Naive B cell (primary cell): Measurements from ENCODE around the gene OPCML. TPM values are rescaled to one million over a fixed set of nuclear protein-coding genes. Genes with fewer than 3 reads are reported as not detected.

Experiments
- ATAC-seq, 2 donors: fragments of 150-1000 bp; cut with Tn5 transposase; 2 replicates each; pipeline ENCODE4 v1.10.0; 2021; ENCODE audit warnings: low read depth in 2 of 2, mild to moderate bottlenecking in 2 of 2, moderate library complexity in 2 of 2
- DNase-seq: peaks from one replicate; pipeline ENCODE4 v3.0.0; 2022
- H3K27ac Mint-ChIP-seq, 6 donors: one replicate each; pipeline ENCODE4 v1.8.0; 2020 to 2022; ENCODE audit warnings: mild to moderate bottlenecking in 6 of 6, mixed read lengths in 6 of 6, moderate library complexity in 5 of 6, inconsistent platforms in 2 of 6
- H3K27me3 Mint-ChIP-seq, 3 donors: one replicate each; pipeline ENCODE4 v1.8.0; 2021 to 2022; ENCODE audit warnings: mixed read lengths in 3 of 3, mild to moderate bottlenecking in 1 of 3
- H3K36me3 Mint-ChIP-seq, 2 donors: one replicate each; pipeline ENCODE4 v1.8.0; 2020 to 2022; ENCODE audit warnings: mixed read lengths in 2 of 2, inconsistent platforms in 1 of 2, mild to moderate bottlenecking in 1 of 2
- H3K4me1 Mint-ChIP-seq, 3 donors: one replicate each; pipeline ENCODE4 v1.8.0; 2020 to 2022; ENCODE audit warnings: mixed read lengths in 3 of 3, inconsistent platforms in 1 of 3, mild to moderate bottlenecking in 1 of 3, moderate library complexity in 1 of 3
- H3K4me3 Mint-ChIP-seq, 8 donors: one replicate each; pipeline ENCODE4 v1.8.0; 2020 to 2022; ENCODE audit warnings: mild to moderate bottlenecking in 8 of 8, mixed read lengths in 8 of 8, moderate library complexity in 8 of 8, inconsistent platforms in 2 of 8
- H3K9me3 Mint-ChIP-seq, 7 donors: one replicate each; pipeline ENCODE4 v1.8.0; 2020 to 2022; ENCODE audit warnings: mixed read lengths in 7 of 7, mild to moderate bottlenecking in 5 of 7, inconsistent platforms in 2 of 7, moderate library complexity in 1 of 7
- polyA plus RNA-seq, 6 donors: library from polyadenylated mRNA; unstranded; fragments of 300-500 nt; fragmentation: Illumina TruSeq; gene quantifications; one replicate each; pipeline ENCODE4 v1.2.3, GENCODE V29; 2021; ENCODE audit warnings: low read depth in 6 of 6

OPCML gene
- polyA plus RNA-seq, 6 donors from 2014 or later = not detected

DNA sequence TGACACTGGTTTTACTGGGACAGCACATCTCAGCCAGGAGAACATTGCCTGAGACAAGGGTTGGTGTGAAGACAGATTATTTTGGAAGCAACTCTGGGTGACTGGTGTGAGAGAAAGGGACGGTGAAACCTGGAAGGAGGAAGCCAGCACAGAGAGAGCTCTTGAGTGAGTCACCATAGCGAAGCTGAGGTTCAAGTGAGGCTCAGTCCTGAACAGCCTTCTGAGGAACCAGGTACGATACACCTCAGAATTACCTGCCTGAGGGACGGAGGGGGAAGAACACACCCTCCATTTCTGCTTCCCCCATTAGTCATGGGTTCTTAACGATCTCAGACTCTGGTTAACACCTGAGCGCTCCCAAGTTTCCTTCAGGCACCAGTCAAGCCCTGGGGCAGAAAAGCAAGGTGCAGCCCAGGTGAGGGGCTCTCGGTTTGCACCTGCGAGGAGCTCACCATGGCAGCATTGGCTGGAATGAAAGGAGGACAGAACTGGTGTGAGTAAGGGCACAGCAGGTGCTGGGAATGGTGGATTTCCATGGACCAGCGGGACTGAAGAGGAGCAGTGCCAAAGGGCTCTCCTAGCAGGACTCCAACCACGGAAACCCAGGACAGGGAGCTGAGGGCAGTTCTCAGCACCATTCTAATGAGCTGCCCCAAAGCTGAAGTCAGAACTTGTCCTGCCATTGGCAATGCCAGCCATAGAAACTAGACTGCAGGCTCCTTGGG is 459.3 kb downstream of the OPCML start:
- Mint-ChIP-seq H3K27me3 (peaks cover 4 to 17% (median 8%) of the 10 kb centered on the region in 3 donors), H3K4me3 (no peak overlapping the region), H3K27ac (peak overlapping the region in 1 of 6 donors; percentile 28), H3K36me3 (no peaks in the 10 kb centered on the region), H3K4me1 (no peaks in the 10 kb centered on the region), H3K9me3 (peaks cover 0 to 4% (median 0%) of the 10 kb centered on the region in 7 donors)
- DNase-seq = no peak
- no peak for ATAC-seq

DNA sequence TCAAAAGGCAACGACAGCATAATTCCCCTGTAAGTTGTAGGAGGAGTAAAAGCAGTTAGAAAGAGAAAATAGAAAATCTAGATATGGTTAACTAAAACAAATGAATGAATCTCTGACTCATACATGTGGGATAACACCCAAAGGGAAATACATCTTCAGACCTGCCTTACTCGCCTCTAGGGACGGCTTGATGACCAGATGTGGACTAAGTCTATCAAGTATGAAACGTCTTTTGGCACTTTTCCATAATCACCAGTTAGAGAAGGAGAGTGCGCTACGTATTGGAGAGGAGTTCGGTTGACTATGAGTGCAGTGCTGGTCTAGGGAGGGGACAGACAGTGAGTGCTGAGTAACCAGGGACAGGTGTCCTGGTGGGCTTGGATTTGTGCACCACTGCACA is 459.9 kb downstream of the OPCML start:
- ATAC-seq (no peak), DNase-seq (no peak)
- Mint-ChIP-seq H3K36me3 (no peaks in the 10 kb centered on the region), H3K27me3 (peaks cover 0 to 15% (median 5%) of the 10 kb centered on the region in 3 donors), H3K4me3 (peak overlapping the region in 1 of 8 donors; percentile 18), H3K27ac (peak overlapping the region in 1 of 6 donors; percentile 28), H3K4me1 (no peaks in the 10 kb centered on the region), H3K9me3 (peaks cover 0 to 4% (median 0%) of the 10 kb centered on the region in 7 donors)

DNA sequence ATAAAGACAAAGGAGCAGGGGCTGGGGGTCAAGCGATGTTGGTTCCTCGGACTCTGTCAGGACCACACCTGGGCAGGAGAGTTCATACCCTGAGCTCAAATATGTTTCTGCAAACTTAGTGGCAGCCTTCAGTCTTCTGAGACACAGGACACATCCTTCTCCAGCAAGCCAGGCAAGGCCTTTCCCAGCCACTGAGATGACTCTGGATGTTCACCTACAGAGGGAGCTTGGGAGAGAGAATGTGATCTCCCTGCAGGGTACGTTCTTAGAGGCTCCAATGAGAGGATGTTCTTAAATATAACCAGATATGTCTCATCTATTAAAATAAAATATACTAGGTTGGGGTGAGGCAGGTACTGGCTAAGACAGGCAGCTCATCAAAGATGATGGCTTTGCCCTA is 461.5 kb downstream of the OPCML start:
- H3K4me3 Mint-ChIP-seq = no peak overlapping the region
- H3K9me3 Mint-ChIP-seq = peaks cover 0 to 4% (median 0%) of the 10 kb centered on the region in 7 donors
- peaks cover 6 to 16% (median 11%) of the 10 kb centered on the region in 3 donors for H3K27me3 Mint-ChIP-seq
- DNase-seq (no peak), ATAC-seq (no peak)
- H3K36me3 Mint-ChIP-seq = no peaks in the 10 kb centered on the region
- H3K4me1 Mint-ChIP-seq = no peaks in the 10 kb centered on the region
- no peak overlapping the region for H3K27ac Mint-ChIP-seq

- Mint-ChIP-seq H3K27ac (no peak overlapping the region), H3K36me3 (no peaks in the 10 kb centered on the region), H3K4me3 (no peak overlapping the region), H3K9me3 (peaks cover 0 to 5% (median 0%) of the 10 kb centered on the region in 7 donors), H3K27me3 (peaks cover 11 to 20% (median 18%) of the 10 kb centered on the region in 3 donors), H3K4me1 (no peaks in the 10 kb centered on the region)
- no peak for ATAC-seq
- no peak for DNase-seq
Measured at GRCh38 chr11:133070021-133070713, 462.1 kb downstream of the OPCML start.

DNA sequence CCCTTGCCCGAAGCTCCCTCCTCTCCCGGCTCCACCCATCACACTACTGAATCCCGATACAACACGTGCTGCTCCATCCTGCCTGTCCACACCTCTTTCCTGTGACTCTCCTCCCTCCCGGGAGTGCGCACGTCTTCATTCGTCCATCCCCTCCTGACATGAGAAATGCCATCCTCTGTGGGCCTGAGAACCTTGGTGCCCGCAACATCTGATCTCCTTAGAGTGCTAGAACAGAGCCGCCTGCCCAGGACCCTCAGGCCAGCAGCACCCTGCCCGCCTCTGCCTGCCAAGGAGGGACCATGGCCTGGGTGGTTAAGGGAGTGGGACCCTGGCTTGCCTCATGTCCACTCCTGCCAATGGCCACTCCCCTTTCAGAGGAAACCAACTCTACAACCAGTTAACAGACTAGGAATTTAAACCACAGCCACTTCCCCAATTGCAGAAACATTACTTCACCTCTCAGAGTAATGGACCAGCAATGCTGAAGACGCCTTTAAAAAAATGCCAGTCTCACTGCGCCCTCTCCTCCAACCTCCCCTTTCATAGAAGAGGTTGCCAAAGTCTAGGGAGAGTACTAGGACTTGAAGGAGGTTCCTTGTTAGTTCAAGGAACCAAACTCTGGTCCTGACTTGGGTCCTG is 466.3 kb downstream of the OPCML start:
- no peak overlapping the region for H3K4me3 Mint-ChIP-seq
- ATAC-seq = no peak
- peaks cover 0 to 7% of the 10 kb centered on the region in 2 donors for H3K36me3 Mint-ChIP-seq
- peak overlapping the region in 1 of 6 donors; percentile 36 for H3K27ac Mint-ChIP-seq
- peaks cover 41 to 44% (median 41%) of the 10 kb centered on the region in 3 donors for H3K27me3 Mint-ChIP-seq
- H3K9me3 Mint-ChIP-seq = peaks cover 0 to 5% (median 4%) of the 10 kb centered on the region in 7 donors
- no peaks in the 10 kb centered on the region for H3K4me1 Mint-ChIP-seq
- no peak for DNase-seq

GRCh38 chr11:133064961-133065360 is 467.3 kb downstream of the OPCML start:
- ATAC-seq (no peak), DNase-seq (no peak)
- Mint-ChIP-seq H3K9me3 (peaks cover 0 to 5% (median 4%) of the 10 kb centered on the region in 7 donors), H3K4me3 (no peak overlapping the region), H3K27me3 (peaks cover 41 to 44% (median 41%) of the 10 kb centered on the region in 3 donors), H3K36me3 (peaks cover 0 to 7% of the 10 kb centered on the region in 2 donors), H3K27ac (no peak overlapping the region), H3K4me1 (no peaks in the 10 kb centered on the region)

GRCh38 chr11:133064152-133064877 is 468.0 kb downstream of the OPCML start:
- Mint-ChIP-seq H3K9me3 (peaks cover 0 to 5% (median 4%) of the 10 kb centered on the region in 7 donors), H3K4me1 (no peaks in the 10 kb centered on the region), H3K27me3 (peaks cover 41 to 44% (median 41%) of the 10 kb centered on the region in 3 donors), H3K36me3 (peaks cover 0 to 7% of the 10 kb centered on the region in 2 donors), H3K27ac (no peak overlapping the region), H3K4me3 (peak overlapping the region in 1 of 8 donors; percentile 25)
- DNase-seq (no peak), ATAC-seq (no peak)

DNA sequence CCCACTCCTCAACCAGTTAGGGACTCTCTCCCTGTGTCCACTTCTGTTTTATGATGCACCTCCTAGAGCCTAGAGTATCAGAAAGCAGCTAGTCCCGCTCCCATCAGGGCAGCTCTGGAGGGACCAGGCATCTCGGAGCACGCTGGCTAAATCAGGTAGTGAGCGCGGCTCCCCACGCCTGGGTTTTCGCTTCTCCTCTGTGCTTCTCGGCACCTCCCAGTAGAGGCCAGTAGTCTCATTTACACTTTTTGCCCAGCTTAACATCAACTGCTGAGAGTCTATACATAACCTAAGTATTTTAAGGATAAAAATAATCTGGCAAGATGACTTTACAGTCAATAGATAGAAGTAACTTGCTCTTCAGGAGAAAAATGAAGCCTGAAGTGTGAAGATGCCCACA is 473.8 kb downstream of the OPCML start:
- ATAC-seq (no peak), DNase-seq (no peak)
- Mint-ChIP-seq H3K9me3 (peaks cover 0 to 6% (median 3%) of the 10 kb centered on the region in 7 donors), H3K27me3 (peaks cover 15 to 21% (median 17%) of the 10 kb centered on the region in 3 donors), H3K27ac (no peak overlapping the region), H3K36me3 (no peaks in the 10 kb centered on the region), H3K4me1 (no peaks in the 10 kb centered on the region), H3K4me3 (no peak overlapping the region)

DNA sequence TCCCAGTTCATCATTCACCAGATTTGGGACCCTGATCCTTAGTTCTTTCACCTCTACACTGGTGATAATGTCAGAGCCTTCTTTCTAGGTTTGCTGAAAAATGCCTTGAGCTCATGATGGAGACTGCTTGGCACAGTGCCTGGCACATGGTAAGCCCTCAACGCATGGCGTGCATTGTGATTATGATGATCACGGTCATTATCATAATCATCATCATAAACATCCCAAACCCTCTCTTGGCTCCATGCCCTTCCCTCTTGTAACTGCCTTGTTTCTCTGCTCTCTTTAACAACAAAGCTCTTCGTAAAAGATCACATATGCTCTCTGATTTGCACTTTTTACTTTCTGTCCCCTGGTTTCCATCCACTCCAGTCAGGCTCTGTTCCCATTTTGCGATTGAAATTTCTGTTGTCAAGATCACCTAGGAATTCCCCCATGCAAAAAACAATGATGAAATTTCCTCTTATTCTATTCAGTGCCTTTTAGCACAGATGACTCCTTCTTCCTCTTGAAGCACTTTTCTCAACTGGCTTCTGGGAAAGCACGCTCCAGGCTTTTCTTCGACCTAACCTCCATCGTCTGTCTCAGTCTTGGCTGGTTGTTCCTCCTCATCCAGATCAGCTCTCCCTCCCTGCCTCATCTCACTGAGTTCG is 479.1 kb downstream of the OPCML start:
- H3K36me3 Mint-ChIP-seq = peaks cover 0 to 4% of the 10 kb centered on the region in 2 donors
- no peak for DNase-seq
- ATAC-seq = no peak
- peaks cover 0 to 6% (median 0%) of the 10 kb centered on the region in 3 donors for H3K27me3 Mint-ChIP-seq
- no peak overlapping the region for H3K4me3 Mint-ChIP-seq
- no peaks in the 10 kb centered on the region for H3K4me1 Mint-ChIP-seq
- no peak overlapping the region for H3K27ac Mint-ChIP-seq
- peaks cover 0 to 17% (median 2%) of the 10 kb centered on the region in 7 donors for H3K9me3 Mint-ChIP-seq

DNA sequence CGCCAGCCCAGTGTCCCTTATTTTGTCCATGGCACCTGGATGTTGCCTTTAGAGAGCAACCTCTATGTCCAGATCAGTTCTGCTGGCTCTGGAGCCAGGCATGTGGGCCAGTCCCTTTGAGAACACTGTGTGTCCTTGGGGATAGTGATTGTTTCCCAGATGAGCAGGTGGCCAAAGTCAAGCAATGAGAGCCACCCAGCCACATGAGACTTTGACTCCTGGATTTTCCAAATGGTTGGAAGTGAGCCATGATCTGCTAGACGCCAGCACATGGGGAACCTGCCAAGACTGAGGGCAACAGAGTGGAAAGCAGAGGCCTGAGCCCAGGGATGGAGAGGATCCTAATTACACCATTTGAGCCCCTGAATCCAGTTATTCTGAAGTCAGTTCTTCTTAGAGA is 479.8 kb downstream of the OPCML start:
- no peak for ATAC-seq
- H3K36me3 Mint-ChIP-seq = peaks cover 0 to 4% of the 10 kb centered on the region in 2 donors
- no peak overlapping the region for H3K27ac Mint-ChIP-seq
- peaks cover 0 to 13% (median 2%) of the 10 kb centered on the region in 7 donors for H3K9me3 Mint-ChIP-seq
- H3K4me3 Mint-ChIP-seq = no peak overlapping the region
- no peak for DNase-seq
- H3K4me1 Mint-ChIP-seq = no peaks in the 10 kb centered on the region
- H3K27me3 Mint-ChIP-seq = no peaks in the 10 kb centered on the region

- no peaks in the 10 kb centered on the region for H3K4me1 Mint-ChIP-seq
- ATAC-seq (no peak), DNase-seq (no peak)
- H3K27ac Mint-ChIP-seq = peak overlapping the region in 1 of 6 donors; percentile 35
- no peak overlapping the region for H3K4me3 Mint-ChIP-seq
- H3K36me3 Mint-ChIP-seq = peaks cover 0 to 4% of the 10 kb centered on the region in 2 donors
- peaks cover 0 to 13% (median 2%) of the 10 kb centered on the region in 7 donors for H3K9me3 Mint-ChIP-seq
- H3K27me3 Mint-ChIP-seq = no peaks in the 10 kb centered on the region
Measured at GRCh38 chr11:133049244-133050019, 482.9 kb downstream of the OPCML start.

DNA sequence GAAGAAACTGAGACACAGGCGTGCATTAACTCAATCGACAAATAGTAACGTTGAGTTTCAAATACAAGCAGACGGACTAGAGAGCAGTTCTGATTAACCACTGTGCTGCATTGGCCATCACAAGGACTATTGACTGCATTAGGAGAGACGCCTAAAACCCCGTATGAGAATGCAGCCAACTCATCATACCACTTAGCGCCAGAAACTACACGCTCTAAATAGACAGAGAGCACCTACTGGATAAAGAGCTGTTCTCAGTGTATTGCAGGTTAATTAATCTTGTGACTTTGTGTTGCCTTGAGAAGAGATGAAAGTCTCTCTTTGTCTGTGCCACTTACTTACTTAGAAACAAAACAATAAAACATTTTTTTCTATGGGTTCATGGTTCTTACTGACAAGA is 484.0 kb downstream of the OPCML start:
- peaks cover 0 to 18% (median 2%) of the 10 kb centered on the region in 7 donors for H3K9me3 Mint-ChIP-seq

More for the DNA sequence above, 484.0 kb downstream of the OPCML start:
- no peak for DNase-seq
- Mint-ChIP-seq H3K4me3 (no peak overlapping the region), H3K27me3 (no peaks in the 10 kb centered on the region), H3K27ac (no peak overlapping the region), H3K4me1 (no peaks in the 10 kb centered on the region), H3K36me3 (peaks cover 0 to 4% of the 10 kb centered on the region in 2 donors)
- ATAC-seq = no peak
